ENCODE measurements around the gene C2CD4A.

The C2CD4A gene

GRCh38 chr15:62060113-62060895 lies 6.5 kb upstream of the C2CD4A start, which contains the start of gene VPS13C:
VPS13C (minus strand) TSS chr15:62060447; CDS start chr15:62060374, 73 bp downstream.
- DNase-seq, result peak; percentile 94

- DNase-seq, result no peak
Observed at GRCh38 chr15:62060896-62061280, 5.9 kb upstream of the C2CD4A start.

- DNase-seq, result no peak
Observed at GRCh38 chr15:62063825-62064635, 2.7 kb upstream of the C2CD4A start.

- DNase-seq, result peak; percentile 72
Observed at GRCh38 chr15:62067448-62068044, 769 bp downstream of the C2CD4A start.

GRCh38 chr15:62068071-62068809 lies 1.5 kb downstream of the C2CD4A start:
- DNase-seq, result peak; percentile 73

- DNase-seq, result no peak
Observed at GRCh38 chr15:62068810-62069167, 2.0 kb downstream of the C2CD4A start.

GRCh38 chr15:62069551-62069950 lies 2.8 kb downstream of the C2CD4A start:
- no peak for DNase-seq

GRCh38 chr15:62071711-62072308 lies 5.0 kb downstream of the C2CD4A start:
- no peak for DNase-seq

GRCh38 chr15:62075595-62076277 lies 9.0 kb downstream of the C2CD4A start:
- DNase-seq, result no peak

- DNase-seq, result no peak
Observed at GRCh38 chr15:62079594-62079993, 12.8 kb downstream of the C2CD4A start.

- no peak for DNase-seq
Observed at GRCh38 chr15:62083194-62084154, 16.7 kb downstream of the C2CD4A start.

GRCh38 chr15:62085740-62086139 lies 19.0 kb downstream of the C2CD4A start:
- no peak for DNase-seq

- DNase-seq, result no peak
Observed at GRCh38 chr15:62087671-62088352, 21.0 kb downstream of the C2CD4A start.

GRCh38 chr15:62088353-62088693 lies 21.5 kb downstream of the C2CD4A start:
- DNase-seq, result no peak

GRCh38 chr15:62089616-62090015 lies 22.8 kb downstream of the C2CD4A start:
- DNase-seq, result no peak

- DNase-seq, result no peak
Observed at GRCh38 chr15:62090988-62091387, 24.2 kb downstream of the C2CD4A start.

- no peak for DNase-seq
Observed at GRCh38 chr15:62093809-62094208, 27.0 kb downstream of the C2CD4A start.

- DNase-seq, result no peak
Observed at GRCh38 chr15:62094388-62094787, 27.6 kb downstream of the C2CD4A start.

- DNase-seq, result no peak
Observed at GRCh38 chr15:62099094-62099601, 32.4 kb downstream of the C2CD4A start.

GRCh38 chr15:62103431-62103830 lies 36.7 kb downstream of the C2CD4A start:
- DNase-seq, result no peak

All from activated CD8-positive, alpha-beta memory T cell treated with anti-CD3 and anti-CD28 coated beads for 24 hours (primary cell).